GM20431 (cell line): ENCODE measurements around the gene STK32B.
"Not testable (repeated sequence)": the region's sequence is repeated elsewhere in the genome, so short reads cannot be mapped to it uniquely, and the experiment has no call there.

Source experiments
- in situ Hi-C: fragments of 300-500 bp; cut with MseI, MboI; formaldehyde crosslinking; loops from one replicate; pipeline ENCODE4 v1.15.0; 2020; ENCODE audit warnings: low sequenced_read_pairs; ENCODE audit not compliant: unreplicated experiment

The STK32B gene

DNA sequence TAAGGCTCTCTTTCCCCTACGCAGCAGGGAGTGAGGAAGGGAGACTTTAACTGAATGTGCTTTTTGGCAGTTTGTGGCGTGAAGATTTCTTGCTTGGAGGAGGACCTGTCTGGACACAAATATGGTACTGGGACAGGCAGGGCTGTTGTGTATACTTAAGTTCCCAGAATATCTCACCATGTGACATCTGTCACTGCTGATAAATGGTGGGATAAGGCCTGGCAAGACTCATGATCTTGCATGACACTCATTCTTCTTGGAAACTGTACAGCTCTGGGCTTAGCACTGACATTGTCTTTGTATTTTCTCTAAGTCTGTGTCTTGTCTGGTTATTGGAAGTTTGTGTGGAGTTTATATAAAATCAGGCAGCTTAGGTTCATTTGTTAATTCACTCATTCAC lies 93.1 kb downstream of the STK32B start:
- in situ Hi-C loops = no loop called here

- in situ Hi-C loops = no loop called here
These were observed 95.0 kb downstream of the STK32B start for GRCh38 chr4:5146248-5146647.

GRCh38 chr4:5152521-5152920 lies 101.2 kb downstream of the STK32B start:
- in situ Hi-C loops = no loop called here

GRCh38 chr4:5156682-5157081 lies 105.4 kb downstream of the STK32B start:
- in situ Hi-C loops = no loop called here

GRCh38 chr4:5157791-5158770 lies 106.8 kb downstream of the STK32B start:
- in situ Hi-C loops = no loop called here

GRCh38 chr4:5158825-5159224 lies 107.5 kb downstream of the STK32B start:
- in situ Hi-C loops = no loop called here

DNA sequence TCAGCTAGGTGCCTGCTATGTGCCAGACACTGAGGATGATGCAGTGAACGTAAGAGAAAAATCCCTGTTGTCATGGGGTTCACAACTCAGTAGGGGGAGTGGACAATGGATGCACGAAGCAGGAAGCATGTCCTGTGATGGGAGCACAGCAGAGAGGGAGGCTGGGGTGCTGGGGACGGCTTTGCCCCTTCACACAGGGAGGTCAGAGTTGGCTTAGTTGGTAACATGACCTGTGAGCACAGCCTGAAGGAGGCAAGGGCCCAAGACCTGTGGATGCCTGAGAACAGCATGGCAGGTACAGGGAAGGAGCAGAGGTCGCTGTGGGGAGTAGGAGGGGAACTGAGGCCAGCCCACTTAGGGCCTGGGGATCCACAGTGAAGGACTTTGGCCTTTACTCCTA lies 109.4 kb downstream of the STK32B start:
- in situ Hi-C loops = no loop called here

GRCh38 chr4:5162909-5163508 lies 111.7 kb downstream of the STK32B start:
- in situ Hi-C loops = no loop called here

DNA sequence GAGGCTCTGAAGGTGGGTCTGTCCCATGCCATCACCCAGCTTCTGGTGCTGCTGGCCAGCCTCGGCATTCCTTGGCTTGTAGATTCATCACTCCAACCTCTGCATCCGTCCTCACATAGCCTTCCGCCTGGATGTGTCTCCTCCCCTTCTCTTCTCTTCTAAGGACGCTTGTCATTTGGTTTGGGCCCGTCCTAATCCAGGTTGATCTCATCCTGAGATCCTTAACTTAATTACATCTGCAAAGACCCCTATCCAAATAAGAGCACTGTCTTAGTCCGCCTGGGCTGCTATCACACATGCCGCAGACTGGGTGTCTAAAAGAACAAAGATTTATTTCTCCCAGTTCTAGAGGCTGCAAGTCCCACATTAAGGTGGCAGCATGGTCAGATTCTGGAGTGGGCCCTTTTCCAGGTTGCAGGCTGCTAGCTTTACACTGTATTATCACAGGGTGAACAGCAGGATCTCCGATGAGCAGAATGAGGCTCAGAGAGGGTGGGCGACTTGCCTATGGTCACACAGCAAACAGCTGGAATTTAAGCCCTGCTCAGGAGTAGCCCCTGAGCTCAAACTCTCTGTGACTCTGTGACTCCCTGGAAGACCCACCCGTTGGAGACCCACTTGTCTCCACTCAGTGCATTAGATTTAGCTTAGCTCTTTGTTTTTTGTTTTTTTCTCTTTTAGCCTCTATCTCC lies 113.1 kb downstream of the STK32B start:
- in situ Hi-C loops = no loop called here

DNA sequence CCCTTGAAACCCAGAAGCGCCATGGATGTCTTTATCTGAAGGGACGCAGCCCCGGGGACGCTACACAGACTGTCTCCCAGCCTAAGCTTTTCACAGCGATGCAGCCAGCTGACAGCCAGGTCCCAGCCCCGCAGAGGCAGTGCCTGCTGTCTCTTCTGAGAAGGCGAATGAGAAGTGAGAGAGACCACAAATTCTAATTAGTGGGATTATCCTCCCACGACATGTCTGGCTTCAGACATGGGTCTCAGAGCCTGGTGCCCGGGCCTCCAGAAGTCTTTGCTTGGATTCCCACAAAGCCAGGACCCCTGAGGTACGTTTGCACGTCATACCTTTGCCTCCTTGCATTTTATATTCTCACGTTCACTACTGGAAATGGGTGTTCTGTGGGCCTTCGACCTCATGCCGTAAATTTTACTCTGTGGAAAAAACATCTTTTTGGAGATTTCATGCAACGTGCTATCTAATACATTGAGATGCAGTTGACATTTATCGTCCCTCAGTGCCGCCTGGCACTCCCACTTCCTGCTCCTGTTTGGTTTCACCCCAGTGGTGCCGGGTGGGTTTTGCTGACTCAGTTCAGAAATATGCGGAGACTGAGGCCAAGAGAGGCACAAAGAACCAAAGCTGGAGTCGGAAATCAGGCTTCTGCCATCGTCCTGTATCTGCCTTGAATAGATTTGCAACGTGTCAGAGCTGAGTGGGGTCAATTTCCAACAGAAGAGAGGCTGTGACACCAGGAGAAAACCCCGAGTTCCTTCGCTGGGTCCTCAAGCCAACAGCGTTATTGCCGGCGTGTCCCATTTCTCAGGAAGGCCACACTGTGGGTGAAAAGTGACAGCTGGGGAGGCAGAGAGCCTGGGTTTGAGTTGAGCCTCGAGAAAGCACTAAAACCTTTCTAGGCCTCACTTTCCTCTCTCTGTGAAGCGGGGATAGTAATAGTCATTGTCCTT lies 114.4 kb downstream of the STK32B start:
- in situ Hi-C loops = no loop called here

DNA sequence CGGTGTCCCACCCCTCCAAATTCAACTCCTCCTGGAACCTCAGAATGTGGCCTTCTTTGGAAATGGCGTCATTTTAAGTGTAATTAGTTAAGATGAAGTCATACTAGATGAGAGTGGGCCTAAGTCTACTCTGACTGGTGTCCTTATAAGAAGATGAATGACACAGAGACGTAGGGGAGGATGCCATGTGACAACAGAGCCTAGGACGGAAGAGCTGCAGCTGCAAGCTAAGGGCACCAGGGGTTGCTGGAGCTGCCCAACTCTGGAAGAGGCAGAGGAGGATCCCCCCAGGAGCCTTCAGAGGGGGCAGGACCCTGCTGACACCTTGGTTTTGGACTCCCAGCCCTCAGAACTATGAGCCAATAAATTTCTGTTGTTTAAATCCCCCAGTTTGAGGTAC lies 115.1 kb downstream of the STK32B start:
- in situ Hi-C loops = no loop called here

GRCh38 chr4:5168891-5169290 lies 117.6 kb downstream of the STK32B start:
- in situ Hi-C loops = no loop called here

GRCh38 chr4:5175836-5176235 lies 124.6 kb downstream of the STK32B start:
- in situ Hi-C loops = not testable (repeated sequence)

GRCh38 chr4:5184606-5185005 lies 133.3 kb downstream of the STK32B start:
- in situ Hi-C loops = no loop called here

DNA sequence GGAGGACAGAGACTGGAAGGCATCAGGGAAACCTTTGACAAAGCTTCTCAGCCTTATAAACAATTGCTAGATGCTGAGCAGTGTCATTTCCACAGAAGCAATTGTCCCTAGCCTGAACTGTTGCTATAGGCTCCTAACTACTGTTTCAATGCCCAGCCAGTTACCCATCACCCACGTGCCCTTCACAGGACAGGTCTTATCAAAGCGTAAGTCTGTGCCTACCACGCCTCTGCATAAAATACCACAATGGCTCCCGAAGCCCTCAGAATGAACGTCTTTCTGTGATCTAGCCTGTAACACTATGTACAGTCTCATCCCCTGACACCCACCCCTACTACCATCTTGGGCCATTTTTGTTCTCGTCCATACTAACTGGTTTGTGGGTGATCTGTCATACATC lies 134.3 kb downstream of the STK32B start:
- in situ Hi-C loops = no loop called here

- in situ Hi-C loops = no loop called here
These were observed 135.2 kb downstream of the STK32B start for GRCh38 chr4:5186271-5187064.

- in situ Hi-C loops = no loop called here
These were observed 136.8 kb downstream of the STK32B start for GRCh38 chr4:5188130-5188529.

DNA sequence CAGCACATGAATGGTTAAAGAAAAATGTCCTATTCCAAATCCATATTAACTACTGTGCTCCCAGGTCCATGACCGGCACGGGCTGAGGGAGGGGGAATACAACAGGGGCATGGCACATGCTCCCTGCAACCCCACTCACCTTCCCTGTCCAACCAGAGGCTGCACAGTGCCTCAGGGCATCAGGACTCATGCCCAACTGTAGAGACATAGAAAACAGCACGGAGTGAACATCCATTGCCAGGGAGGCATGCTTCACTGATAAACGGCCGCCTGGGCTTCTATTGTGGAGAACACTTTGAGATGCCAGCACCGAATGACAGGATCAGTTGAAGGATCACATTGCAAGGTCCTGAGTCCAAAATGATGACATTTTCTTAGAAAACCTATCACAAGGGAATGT lies 140.6 kb downstream of the STK32B start:
- in situ Hi-C loops = no loop called here

DNA sequence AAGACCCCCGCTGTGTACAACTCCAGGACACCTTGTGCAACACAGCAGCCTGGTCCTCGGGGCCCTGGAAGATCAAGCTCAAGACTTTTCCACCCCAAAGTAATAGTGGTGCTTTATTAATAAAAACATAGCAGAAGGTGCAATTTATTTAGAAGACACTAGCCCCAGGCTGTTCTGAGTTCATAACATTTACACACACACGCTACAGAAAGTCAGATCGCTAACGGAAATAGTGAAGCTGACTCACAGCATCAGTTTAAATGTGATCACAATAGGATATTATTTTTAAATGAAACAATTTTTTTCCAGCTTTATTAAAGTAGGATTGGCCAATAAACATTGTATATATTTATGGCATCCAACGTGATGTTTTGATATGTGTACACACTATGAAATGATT lies 141.0 kb downstream of the STK32B start:
- in situ Hi-C loops = no loop called here
